ENCODE data around the gene GCA. TPM values are rescaled to one million over a fixed set of nuclear protein-coding genes. Genes with fewer than 3 reads are reported as not detected.

Gene GCA
- total RNA-seq, 1 experiment from 2014 or later: 18.8 TPM

- ChIA-PET POLR2A (no interaction called here), RAD21 (ENCODE audit: low non-redundant PET in 1 of 2, low total read pairs in 2 of 2, uncharacterized antibody in 2 of 2, unreplicated experiment in 2 of 2) (no interaction called here), CTCF (no interaction called here)
- no peak for ATAC-seq
- no peaks in the 10 kb centered on the region for H3K4me1 ChIP-seq (ENCODE audit: control insufficient read depth in 1 of 2, insufficient read depth in 2 of 2, low read length in 2 of 2)
- intact Hi-C loops (cut with micrococcal nuclease): no loop called here
- no peak overlapping the region for H3K9ac ChIP-seq (ENCODE audit: low read length)
- no peak for DNase-seq (ENCODE audit: low read depth, low spot score)
- no peaks in the 10 kb centered on the region for H3K79me2 ChIP-seq (ENCODE audit: insufficient read depth, low read length)
- H3K27me3 ChIP-seq (ENCODE audit: insufficient read depth, low read length): no peaks in the 10 kb centered on the region
- H3K4me2 ChIP-seq (ENCODE audit: low read length): no peak overlapping the region
- H4K20me1 ChIP-seq (ENCODE audit: insufficient read depth): no peaks in the 10 kb centered on the region
- no peak overlapping the region for H3K27ac ChIP-seq (ENCODE audit: low read depth, low read length)
- no peak overlapping the region for H3K4me3 ChIP-seq (replicated peaks in 1 of 2; ENCODE audit: low read depth in 1 of 2, low read length in 2 of 2)
- no peak for TF ChIP-seq EZH2 (IDR thresholded peaks at IDR 0.05)
- no peak for TF ChIP-seq CTCF (IDR thresholded peaks at IDR 0.05 in 2 of 3, conservative IDR thresholded peaks at IDR 0.05 in 1 of 3; ENCODE audit: borderline replicate concordance in 1 of 3, insufficient read depth in 1 of 3, low read depth in 2 of 3, low read length in 2 of 3)
- TF ChIP-seq RAD21 (IDR thresholded peaks at IDR 0.05; ENCODE audit: low read depth): no peak
- no peak for TF ChIP-seq ELF1 (IDR thresholded peaks at IDR 0.05; ENCODE audit: borderline replicate concordance, low read depth)
- no peak for TF ChIP-seq SP1 (IDR thresholded peaks at IDR 0.05; ENCODE audit: low read depth)
- TF ChIP-seq ATF3 (IDR thresholded peaks at IDR 0.05): no peak
- no peak for TF ChIP-seq POLR2A (IDR thresholded peaks at IDR 0.05; ENCODE audit: borderline replicate concordance, extremely low read depth, insufficient read depth, insufficient read length)
- no peak for TF ChIP-seq SIN3A (IDR thresholded peaks at IDR 0.05; ENCODE audit: low read depth)
- no peak for TF ChIP-seq REST (IDR thresholded peaks at IDR 0.05; ENCODE audit: low read depth)
- TF ChIP-seq FOSL1 (IDR thresholded peaks at IDR 0.05; ENCODE audit: low read depth): no peak
- no peak for TF ChIP-seq CBX3 (IDR thresholded peaks at IDR 0.05; ENCODE audit: low read depth)
- TF ChIP-seq EGR1 (IDR thresholded peaks at IDR 0.05; ENCODE audit: low read depth): no peak
- TF ChIP-seq JUND (IDR thresholded peaks at IDR 0.05): no peak
- TF ChIP-seq SRF (IDR thresholded peaks at IDR 0.05; ENCODE audit: low read depth): no peak
- TF ChIP-seq CEBPB (IDR thresholded peaks at IDR 0.05; ENCODE audit: low read depth): no peak
- no peak for TF ChIP-seq YY1 (IDR thresholded peaks at IDR 0.05; ENCODE audit: extremely low read depth, insufficient replicate concordance, low read depth, low read length)
- no peak for TF ChIP-seq POLR2AphosphoS5 (IDR thresholded peaks at IDR 0.05; ENCODE audit: low read depth, low read length)
- no peak for TF ChIP-seq MAX (IDR thresholded peaks at IDR 0.05)
- H3K36me3 ChIP-seq (ENCODE audit: control insufficient read depth in 1 of 2, insufficient read depth in 2 of 2, low read length in 2 of 2): no peaks in the 10 kb centered on the region
- no peaks in the 10 kb centered on the region for H3K9me3 ChIP-seq (ENCODE audit: control insufficient read depth in 1 of 2, insufficient read depth in 1 of 2, low read depth in 1 of 2, low read length in 2 of 2)
- H2AFZ ChIP-seq (ENCODE audit: low read depth, low read length, poor library complexity, severe bottlenecking): no peak overlapping the region
- BruUV-seq (replicated peaks): no TSS peak
- no peaks in the 10 kb centered on the region for H3K9me2 ChIP-seq (ENCODE audit: insufficient read depth)
These were observed 19.0 kb upstream of the GCA start for GRCh38 chr2:162324953-162325352.
